HG03064 (cell line): ENCODE measurements around the gene NGB.
"Not testable (repeated sequence)": the region's sequence is repeated elsewhere in the genome, so short reads cannot be mapped to it uniquely, and the experiment has no call there.

Experiments used
- ATAC-seq: cut with Tn5 transposase; IDR thresholded peaks from one replicate; pipeline ENCODE4 v1.9.1; 2021; ENCODE audit warnings: low read depth; ENCODE audit not compliant: unreplicated experiment

Gene NGB

DNA sequence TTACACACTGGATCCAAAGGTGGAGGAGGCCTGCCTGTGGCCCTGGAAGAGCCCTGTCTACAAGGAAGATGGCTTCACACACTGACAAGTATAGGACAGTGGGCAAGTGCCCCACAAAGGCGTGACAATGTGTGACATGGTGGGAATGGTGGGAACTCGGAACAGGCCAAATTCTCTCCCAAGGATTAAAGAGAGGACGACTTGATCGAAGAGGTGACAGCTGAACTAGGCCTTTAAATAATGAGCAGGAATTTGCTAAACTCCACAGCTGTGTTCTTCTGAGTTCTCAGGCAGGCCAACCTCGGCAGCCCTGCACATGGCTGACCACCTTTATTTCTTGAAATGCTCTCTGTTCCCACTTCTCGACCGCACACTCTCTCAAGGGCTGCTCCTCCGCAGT lies 25.9 kb upstream of the NGB start:
- no peak for ATAC-seq

DNA sequence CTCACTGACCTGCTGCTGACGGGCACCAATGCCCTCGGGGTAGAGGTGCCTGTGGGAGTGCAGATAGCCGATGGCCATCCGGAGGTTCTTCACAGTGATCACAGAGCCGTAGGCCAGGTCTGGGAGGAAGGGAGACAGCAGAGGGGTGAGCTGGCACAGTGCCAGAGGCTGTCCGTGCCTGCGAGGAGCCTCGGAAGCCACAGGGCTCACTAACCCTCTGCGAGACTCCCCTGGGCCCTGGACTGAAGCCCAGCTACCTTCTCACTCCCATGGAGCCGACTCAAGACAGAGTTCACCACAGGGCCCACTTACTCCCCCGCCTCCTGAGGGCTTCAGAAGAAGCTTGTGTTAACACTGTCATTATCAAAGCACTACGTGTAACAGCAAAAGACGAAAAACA lies 25.1 kb upstream of the NGB start:
- no peak for ATAC-seq

DNA sequence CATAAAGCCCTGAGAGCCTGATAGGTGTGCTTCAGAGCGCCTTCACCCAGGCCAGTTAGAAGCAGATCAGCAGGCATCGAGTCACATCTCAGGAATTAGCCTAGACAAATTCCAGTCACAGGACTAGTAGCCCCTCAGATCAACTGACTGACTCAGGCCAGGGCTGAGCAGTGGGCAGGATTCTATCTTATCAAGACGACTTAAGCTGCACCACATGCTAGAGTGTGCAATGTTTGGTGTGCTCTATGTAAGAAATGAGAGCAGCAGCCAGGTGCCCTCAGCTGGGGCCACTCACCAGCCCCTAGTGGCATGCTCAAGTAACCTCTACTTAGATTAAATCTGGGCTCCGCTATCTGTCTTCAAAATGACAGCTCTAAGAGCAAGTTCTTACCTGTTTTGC lies 19.7 kb upstream of the NGB start:
- ATAC-seq, result no peak

DNA sequence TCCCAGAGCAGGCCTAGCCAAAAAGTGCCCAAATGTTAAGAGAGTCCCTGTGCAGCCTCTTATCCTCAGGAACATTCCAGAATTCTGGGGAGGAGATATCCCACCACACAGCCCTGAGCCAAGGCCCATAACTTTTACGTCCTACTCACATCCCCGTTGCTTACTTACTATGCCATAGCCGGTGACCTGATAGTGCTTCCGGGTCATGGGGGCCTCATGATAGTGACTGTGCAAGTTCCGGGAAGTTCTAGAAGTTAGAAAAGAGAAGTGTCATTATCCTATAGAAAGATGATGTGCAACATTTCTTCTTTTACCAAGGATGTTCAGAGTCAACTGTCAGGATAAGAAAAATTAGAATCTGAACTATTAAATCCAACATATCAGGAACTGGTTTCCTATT lies 15.6 kb upstream of the NGB start:
- ATAC-seq, result no peak

DNA sequence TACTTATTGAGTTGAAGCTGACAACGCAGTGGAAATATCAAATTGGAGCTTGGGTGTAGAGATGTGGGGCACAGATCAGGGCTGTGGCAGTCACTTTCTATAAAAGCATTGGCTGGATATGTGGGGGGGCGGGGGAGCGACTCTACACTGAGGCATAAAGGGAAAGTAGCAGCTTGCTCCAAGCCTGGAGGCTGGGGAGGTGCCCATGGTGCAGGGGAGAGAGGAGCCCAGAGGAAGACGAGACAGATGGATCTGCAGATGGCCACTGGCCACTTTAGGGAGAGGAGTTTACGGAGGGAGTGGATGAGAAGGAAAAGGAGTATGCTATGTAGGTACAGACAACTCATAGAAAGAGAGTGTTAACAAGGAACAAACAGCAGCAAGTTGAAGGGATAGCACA lies 13.5 kb upstream of the NGB start:
- no peak for ATAC-seq

DNA sequence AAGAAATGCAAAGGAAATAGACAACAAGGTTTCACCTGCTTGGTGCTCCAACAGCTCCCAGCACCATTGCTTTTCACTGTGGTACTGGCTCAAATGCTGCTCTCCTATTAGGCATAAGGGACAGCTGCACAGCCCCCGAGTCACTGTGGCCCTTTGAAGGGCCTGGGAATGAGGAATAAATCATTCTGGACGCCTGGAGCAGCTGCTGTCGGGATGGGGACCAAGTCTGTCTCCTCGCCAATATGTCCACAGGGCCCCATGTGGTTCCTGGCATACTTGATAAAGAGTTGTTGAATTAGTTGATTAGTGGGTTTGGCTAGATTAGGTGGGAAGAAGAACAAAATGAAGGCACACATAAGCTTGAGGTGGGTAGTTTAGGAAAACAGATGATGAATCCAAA lies 13.1 kb upstream of the NGB start:
- ATAC-seq, result no peak

DNA sequence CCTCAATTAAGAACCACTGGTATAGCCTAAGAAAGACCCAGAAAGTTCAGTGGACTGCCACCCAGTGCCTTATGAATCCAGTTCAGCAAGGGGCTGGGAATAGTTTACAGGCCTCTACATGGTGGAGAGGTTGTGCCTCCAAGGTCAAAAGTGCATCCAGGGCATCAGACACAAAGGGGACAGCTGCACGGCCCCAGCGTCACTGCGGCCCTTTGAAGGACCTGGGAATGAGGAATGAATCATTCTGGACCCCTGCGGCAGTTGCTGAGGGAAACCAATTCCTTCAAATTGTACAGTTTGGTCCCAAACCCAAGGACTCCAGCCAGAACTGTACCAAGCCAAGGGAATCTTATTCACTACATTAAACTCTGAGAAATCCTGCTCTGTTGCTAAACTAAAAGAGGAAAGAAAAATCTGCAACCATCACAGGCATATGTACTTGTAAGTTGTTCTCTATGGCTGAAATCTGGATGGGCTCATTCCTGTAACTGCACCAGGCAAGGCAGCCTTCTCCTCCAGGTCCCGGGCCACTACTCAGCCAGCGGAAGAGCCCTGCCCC lies 10.9 kb upstream of the NGB start:
- no peak for ATAC-seq

DNA sequence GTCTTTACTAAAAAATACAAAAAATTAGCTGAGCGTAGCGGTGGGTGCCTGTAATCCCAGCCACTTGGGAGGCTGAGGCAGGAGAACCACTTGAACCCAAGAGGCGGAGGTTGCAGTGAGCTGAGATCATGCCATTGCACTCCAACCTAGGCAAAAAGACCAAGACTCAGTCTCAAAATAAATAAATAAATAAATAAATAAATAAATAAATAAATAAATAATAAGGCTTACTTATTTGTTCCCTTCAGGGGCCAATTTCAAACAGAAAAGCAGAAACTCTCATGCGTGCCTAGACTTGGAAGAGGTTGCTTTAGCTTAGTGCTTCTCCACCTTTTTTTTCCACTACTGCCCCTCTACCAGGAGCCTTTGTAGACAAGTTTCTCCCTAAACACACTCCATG lies 9.9 kb upstream of the NGB start:
- ATAC-seq, result not testable (repeated sequence)

DNA sequence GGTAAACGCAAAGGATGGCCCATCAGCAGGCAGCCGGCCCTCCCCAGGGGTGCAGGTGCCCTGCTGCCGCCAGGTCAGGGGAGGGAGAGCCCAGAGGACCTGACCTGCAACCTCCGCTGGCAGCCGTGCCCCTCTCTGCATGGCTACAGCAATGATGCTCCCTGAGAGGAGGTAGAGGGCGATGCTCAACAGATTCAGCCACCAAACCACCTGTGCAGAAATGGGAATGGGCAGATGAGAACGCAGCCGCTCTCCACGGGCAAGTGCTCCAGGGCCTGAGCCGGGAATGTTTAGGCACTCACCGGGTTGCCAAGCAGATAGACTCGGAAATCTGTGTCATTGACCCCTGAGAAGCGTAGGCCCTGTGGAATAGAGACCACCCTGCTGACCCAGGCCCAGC lies 8.7 kb upstream of the NGB start:
- no peak for ATAC-seq

DNA sequence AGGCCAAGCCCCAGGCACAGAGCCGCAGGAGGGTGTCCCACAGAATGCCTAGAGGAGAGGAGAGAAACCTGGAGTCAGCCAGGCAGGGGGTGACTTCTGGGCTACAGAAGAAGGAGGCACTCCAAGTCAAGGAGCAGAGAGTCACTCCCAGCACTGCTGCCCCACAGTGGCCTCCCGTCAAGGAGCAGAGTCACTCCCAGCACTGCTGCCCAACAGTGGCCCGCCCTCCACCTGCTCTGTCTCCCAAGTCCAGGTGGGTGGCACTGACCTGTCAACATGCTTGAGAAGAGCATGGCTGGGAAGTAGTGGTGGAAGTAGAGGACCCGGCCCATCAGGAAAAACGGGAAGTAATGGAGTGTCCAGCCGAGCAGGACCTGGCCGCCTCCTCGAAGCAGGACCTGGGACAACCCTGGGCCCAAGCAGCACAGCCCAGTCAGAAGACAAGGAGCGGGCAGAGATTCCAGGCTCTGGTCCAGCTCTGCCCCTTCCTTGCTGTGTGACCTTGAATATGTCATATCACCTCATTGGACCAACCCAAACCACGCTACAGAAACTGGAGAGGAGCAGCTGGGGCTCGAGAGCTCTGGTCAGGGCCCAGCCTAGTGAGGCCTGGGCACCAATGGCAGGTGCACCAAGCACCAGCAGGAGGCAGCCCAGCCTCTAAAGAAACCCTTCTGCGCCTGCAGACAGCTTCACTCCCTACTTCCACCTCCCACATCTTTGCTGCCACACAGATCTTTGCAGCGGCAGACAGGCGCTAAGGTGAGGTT lies 7.6 kb upstream of the NGB start:
- no peak for ATAC-seq

DNA sequence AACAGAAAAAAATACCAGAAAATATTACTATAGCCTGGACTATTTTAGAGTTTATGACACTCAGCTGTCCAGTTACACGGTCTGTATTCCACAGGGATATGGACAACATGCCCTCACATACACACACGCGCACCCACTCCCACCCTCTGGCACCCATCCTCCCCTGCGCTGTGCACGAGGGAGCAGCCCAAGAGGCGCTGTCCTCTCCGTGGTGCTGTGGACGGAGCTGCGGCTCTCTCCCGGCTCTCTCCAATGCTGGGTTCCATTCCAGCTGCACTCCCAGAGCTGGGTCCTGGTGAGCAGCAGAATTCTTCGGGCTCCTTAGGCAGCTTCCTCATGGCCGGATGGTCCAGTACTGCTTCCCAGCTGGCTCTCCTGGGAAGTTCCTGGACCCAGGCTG lies 6.0 kb upstream of the NGB start:
- no peak for ATAC-seq

DNA sequence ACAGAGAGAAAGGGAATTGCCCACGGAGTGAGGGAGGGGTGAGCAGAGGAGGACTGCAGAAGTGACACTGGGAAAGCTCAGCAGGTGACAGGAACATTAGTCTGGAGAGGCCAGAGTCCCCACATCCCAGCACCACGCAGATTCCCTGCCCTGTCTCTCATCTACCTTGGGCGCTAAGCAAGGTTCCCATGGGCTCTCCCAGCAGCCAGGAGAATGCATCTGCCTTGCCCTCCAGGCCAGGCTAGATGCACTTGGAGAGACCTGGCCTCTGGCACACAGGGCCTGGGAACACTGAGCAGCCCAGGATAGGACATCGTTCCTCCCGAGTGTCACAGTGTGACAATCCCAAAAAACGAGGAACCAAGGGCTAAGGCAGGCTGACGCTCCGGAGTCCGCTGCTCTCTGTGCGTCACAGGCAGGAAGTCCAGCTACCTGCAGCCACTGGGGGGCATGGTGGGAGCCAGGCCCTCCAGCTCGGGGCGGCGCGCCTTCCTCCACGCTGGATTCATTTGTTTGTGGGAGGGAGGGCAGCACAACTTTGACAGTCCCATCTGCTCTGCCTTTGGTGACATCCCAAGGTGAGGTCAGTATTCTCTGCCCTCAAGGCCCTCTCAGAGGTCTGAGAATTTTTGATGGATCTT lies 5.4 kb upstream of the NGB start:
- no peak for ATAC-seq

DNA sequence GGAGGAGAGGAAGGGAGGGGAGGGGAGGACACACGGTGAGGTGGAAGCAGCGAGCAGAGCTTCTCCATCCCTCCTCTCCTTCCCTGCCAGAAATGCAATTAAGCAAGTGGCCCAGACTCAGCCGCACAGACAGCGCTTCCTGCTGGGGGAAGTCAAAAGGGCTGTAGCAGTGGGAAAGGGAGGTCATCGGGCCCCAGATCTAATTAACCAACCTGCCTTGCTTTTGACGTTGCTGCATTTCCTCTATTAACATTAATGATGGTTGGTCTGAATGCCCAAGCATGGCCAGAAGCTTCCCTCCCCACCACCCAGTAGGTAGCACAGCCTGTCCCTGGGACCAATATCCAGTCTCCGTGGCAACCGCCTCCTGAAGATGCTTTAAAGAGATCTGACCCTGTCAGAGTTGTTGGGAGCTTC lies 4.6 kb upstream of the NGB start:
- ATAC-seq, result no peak

DNA sequence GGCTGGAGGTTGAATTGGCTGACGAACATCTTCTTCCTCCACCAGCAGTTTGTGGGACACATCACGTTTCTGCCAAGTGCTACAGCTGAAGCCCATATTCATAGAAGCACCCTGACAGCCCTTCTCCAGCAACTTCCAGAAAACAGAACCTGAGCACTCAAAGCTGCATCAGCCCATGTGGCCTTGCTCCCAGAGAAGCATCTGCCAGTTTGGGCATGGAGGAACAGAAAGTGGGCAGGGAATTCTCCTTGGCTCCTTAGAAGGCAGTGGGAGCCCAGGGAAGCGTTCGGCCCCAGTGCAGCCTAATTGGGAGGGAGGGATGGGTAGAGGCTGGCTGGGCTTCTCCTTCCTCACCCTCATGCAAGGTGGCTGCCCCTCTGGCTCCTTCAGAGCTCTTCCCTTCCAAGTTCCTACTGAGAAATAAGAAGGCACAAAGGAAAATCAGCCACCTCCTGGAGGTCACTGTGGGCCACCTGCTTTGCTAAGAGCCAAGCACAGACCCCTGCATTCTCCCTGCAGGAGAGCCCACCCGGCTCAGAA lies 4.1 kb upstream of the NGB start:
- ATAC-seq, result no peak

DNA sequence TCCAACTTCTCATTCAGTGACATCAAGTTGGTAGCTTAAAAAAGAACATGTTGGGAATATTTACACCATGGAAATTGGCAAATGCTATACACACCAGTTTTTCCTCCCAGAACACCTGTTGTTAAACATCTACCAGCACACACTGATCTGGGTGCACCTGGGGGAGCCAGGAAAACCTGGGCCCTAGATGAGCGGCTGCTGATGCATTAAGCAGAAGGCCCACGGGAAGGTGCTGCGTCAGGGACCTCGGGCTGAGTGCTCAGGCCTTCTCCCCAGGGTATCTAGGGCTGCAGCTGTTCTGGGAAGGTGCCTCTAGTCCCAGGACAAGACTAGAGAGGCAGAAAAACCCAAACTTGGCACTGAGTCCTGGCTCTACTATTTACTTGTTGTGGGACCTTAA lies 2.8 kb upstream of the NGB start:
- no peak for ATAC-seq

DNA sequence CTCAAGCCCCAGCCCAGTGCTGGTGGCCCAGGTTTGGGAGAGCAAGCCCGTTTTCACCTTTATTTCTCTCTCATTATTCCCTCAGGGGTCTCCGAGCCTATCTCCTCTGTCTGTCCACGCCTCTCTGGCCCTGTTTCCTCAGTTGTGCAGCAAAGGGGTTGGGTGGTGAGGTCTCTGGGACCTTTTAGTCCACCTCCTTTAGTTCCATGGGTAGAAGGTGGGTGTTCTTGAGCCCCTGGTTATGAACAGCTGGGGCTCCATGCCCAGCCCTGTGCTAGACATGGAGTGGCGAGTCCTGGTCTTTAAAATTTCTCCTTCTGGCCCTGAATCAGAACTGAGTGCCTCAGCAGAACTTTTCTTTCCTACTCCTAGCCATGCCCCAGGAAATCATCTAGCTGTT lies 1.3 kb upstream of the NGB start:
- ATAC-seq, result no peak

DNA sequence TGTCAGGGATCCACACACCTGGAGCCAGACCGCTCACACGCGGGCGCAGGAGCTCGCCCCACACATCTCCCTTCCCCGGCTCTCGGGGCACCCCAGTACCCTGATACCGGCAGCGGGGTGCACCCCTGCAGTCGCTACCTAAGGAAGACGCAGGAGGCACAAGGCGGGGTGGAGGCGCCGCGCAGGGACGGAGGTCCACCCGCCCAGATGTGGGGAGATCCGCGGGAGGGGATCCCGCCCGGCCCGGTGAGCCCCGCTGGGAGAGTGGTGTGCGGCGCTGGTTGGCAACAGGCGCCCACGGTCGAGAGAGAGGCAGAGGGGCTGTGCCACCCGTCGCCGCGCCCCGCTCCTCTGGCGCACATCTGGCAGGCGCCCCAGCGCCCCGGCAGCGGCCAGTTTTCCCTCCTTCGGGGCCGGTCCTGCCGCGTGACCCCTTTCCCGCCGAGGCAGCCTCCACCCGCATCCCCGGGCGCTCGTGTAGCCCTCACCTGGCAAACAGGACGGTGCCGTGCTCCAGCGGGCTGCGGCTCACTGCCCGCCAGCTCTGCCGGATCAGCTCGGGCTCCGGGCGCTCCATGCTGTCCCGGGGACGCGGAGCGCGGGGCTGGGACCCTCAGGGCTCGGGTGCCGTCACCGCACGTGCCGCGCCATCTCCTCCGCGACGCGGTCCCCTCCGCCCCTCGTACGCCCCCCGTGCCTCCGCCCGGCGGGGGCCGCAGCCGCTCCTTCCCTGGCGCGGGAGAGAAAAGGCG lies 469 bp downstream of the NGB start:
- no peak for ATAC-seq

DNA sequence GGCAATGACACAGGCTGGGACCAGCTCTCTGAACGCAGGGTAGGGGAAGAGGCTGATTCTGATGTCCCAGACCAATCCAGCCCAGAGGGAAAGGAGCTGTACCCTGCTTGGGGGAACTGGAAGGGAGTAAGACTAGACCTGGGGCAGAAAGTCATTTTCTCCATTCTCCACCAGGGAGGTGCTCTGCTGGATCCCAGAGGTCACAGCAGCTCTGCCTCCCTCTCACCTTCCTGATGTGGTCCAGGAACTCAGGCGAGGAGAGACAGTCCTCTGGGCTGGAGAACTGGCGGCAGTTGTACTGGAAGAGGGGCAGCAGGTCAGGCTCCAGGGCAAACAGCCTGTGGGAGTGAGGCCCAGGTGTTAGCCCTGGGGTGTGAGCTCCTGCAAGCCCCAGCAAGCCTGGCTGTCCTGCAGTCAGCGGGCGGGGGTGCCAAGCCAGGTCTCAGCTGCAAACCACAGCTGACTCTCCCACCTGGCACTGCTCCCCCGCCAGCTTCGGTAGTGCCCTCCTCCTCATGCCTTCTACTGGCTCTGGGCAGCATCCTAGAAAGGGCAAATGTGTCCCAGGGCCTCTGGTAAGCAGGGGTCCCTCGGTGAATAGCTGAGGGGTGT lies 1.9 kb downstream of the NGB start:
- no peak for ATAC-seq

DNA sequence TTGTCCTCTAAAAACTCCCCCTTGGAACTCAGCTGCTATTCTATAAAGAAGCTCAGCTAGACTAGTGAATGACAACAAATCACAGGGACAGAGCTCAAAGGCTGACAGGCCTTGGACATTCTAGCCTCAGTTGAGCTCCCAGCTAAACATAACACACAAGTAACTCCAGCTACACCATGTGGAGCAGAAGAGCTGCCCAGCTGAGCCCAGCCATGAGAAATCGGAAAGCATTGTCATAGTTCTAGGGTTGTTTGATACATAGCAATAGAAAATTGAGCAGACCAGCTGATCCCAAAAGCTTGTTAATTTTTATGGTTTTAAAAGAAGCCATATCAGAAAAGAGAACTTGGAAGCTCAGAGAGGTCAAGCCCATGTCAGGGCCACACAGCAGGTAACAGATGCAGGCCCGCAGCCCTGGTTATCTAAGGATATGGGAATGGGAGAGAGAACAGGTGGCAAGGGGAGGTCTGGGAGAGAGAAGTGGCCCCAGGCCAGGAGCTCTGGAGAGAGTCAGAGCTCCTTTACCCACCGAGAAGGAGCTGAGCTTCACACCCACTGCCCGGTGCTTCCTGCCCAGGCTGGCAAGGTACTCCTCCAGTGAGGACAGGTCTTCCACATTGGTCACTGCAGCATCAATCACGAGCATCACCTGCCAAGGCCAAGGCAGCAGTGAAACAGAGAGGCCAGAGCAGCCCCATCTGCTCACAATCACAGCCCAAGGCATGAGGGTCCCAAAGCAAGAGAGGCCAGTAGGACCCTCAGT lies 2.9 kb downstream of the NGB start:
- ATAC-seq, result no peak

DNA sequence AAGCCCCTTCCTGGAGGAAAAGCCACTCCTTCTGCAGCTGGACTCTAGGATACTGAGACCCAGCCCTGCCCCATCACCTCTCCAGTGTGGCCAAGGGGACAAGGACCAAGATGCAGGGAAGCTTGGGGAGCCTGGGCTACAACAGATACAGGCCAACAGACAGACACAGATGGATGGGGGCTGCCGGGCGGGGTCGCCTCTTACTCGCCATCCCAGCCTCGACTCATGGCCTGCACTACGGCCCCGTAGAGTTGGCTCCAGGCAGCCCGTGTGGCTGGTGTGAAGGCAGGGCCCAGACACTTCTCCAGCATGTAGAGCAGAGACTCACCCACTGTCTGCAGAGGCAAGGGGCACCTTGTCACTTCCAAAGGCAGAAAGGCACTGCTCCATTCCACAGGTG lies 4.7 kb downstream of the NGB start:
- ATAC-seq, result no peak
